Heart left ventricle (tissue), 13 donors: ENCODE data around the gene POLQ.
"Not testable (repeated sequence)": the region's sequence is repeated elsewhere in the genome, so short reads cannot be mapped to it uniquely, and the experiment has no call there.

ENCODE experiments used
- POLR2A ChIP-seq, 2 donors: fragments of 450-650 bp; IDR thresholded peaks; one replicate each; pipeline ENCODE4 v1.6.1; 2017; ENCODE audit warnings: antibody characterized with exemption in 2 of 2, mild to moderate bottlenecking in 2 of 2, moderate library complexity in 2 of 2
- TF ChIP-seq, protein P1 (sequence below), 12 donors: fragments of 200-600 bp; sonication (generic) in 4 of 12; IDR thresholded peaks; one replicate each; pipeline versions ENCODE4 v1.5.0 to v1.8.0; 2018 to 2022; ENCODE audit warnings: antibody characterized with exemption in 12 of 12, mild to moderate bottlenecking in 5 of 12
- donor health status: ischemic (EF 13 %, LVEDD 7.1; RV severe dilation, severe dysfunction).
- donor health status: DM: no; HTN: yes; CAD: no.
- donor health status: DM: no; HTN: no; CAD: no.
- donor health status: ischemic (EF 25% LVEDD 6.9; RV normal size, moderate dysfunction).
- donor health status: ischemic (EF 25% LVEDD 5.7; RV mildly dilated, moderate dysfunction).
- donor health status: ischemic (EF 35%, LVEDD 5.7; RV mildly dilated, moderate dysfunction).
- donor health status: nonischemic (EF 11% LVEDD 7.7; RV severe dilation, severe dysfunction).
- donor health status: DM: yes; HTN: yes; CAD: no.
- donor health status: PGD.
- donor health status: ischemic (EF 29% LVEDD 5.4; RV normal size, mild dysfunction).
- donor health status: nonischemic (EF 23%, LVEDD 6.1; RV moderate dilation, normal function).

DNA sequence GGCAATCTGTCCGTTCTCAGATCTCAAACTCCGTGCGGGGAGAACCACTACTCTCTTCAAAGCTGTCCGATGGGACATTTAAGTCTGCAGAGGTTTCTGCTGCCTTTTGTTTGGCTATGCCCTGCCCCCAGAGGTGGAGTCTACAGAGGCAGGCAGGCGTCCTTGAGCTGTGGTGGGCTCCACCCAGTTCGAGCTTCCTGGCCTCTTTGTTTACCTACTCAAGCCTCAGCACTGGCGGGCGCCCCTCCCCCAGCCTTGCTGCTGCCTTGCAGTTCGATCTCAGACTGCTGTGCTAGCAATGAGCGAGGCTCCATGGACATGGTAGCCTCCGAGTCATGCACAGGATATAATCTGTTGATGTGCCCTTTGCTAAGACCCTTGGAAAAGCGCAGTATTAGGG is 94.0 kb downstream of the POLQ start:
- TF ChIP-seq, protein P1, sequence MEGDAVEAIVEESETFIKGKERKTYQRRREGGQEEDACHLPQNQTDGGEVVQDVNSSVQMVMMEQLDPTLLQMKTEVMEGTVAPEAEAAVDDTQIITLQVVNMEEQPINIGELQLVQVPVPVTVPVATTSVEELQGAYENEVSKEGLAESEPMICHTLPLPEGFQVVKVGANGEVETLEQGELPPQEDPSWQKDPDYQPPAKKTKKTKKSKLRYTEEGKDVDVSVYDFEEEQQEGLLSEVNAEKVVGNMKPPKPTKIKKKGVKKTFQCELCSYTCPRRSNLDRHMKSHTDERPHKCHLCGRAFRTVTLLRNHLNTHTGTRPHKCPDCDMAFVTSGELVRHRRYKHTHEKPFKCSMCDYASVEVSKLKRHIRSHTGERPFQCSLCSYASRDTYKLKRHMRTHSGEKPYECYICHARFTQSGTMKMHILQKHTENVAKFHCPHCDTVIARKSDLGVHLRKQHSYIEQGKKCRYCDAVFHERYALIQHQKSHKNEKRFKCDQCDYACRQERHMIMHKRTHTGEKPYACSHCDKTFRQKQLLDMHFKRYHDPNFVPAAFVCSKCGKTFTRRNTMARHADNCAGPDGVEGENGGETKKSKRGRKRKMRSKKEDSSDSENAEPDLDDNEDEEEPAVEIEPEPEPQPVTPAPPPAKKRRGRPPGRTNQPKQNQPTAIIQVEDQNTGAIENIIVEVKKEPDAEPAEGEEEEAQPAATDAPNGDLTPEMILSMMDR (IDR thresholded peaks at IDR 0.05): not testable (repeated sequence)
- not testable (repeated sequence) for TF ChIP-seq POLR2A (IDR thresholded peaks at IDR 0.05)
